Fibroblast of the aortic adventitia (primary cell): ENCODE results near the gene OR2L5. TPM values are rescaled to one million over a fixed set of nuclear protein-coding genes. Genes with fewer than 3 reads are reported as not detected.

ENCODE experiments used
- DNase-seq: peaks from one replicate; pipeline ENCODE4 v3.0.0-alpha.2; 2010; ENCODE audit warnings: low read depth
- H3K4me3 ChIP-seq: 2 replicates; pipeline ENCODE4 v1.5.1; 2011; ENCODE audit warnings: low read depth, mild to moderate bottlenecking, control low read depth, low read length, moderate library complexity
- CTCF ChIP-seq: IDR thresholded peaks from 2 replicates; pipeline ENCODE4 v1.5.1; 2011; ENCODE audit warnings: mild to moderate bottlenecking, low read length, control low read depth, inconsistent platforms; ENCODE audit not compliant: insufficient read depth
- total RNA-seq: library from RNA; depleted of rRNA; stranded (reverse); fragments of >200 nt; gene quantifications from 2 replicates; pipeline ENCODE4 v1.2.3, GENCODE V29; 2012; ENCODE audit warnings: low replicate concordance

OR2L5 gene
- total RNA-seq, 1 donor: under 0.01 TPM

- TF ChIP-seq CTCF: no peak
- H3K4me3 ChIP-seq: no peak overlapping the region
- DNase-seq: no peak
Observed at GRCh38 chr1:248007778-248008177, 5.7 kb upstream of the OR2L5 start.

- TF ChIP-seq CTCF: no peak
- no peak for DNase-seq
- H3K4me3 ChIP-seq: no peak overlapping the region
Observed at GRCh38 chr1:248009681-248010080, 3.8 kb upstream of the OR2L5 start.

GRCh38 chr1:248015803-248016202, 2.3 kb downstream of the OR2L5 start:
- DNase-seq: no peak
- TF ChIP-seq CTCF: no peak
- no peak overlapping the region for H3K4me3 ChIP-seq

- no peak for TF ChIP-seq CTCF
- H3K4me3 ChIP-seq: no peak within 1 kb of the TSS
- DNase-seq: no peak
Observed at GRCh38 chr1:248029770-248030169, 16.3 kb downstream of the OR2L5 start, which contains the start of gene OR2L2. TSS of gene OR2L2 (plus strand) at chr1:248030070. CDS start at chr1:248038268, 8,198 bp downstream.

GRCh38 chr1:248045209-248045608, 31.7 kb downstream of the OR2L5 start:
- no peak for DNase-seq
- TF ChIP-seq CTCF: no peak
- H3K4me3 ChIP-seq: no peak overlapping the region

GRCh38 chr1:248046536-248046935, 33.1 kb downstream of the OR2L5 start, which contains the start of gene OR2L3:
TSS of gene OR2L3 (plus strand) at chr1:248046836. CDS start at chr1:248060682, 13,846 bp downstream.
- no peak within 1 kb of the TSS for H3K4me3 ChIP-seq
- no peak for DNase-seq
- TF ChIP-seq CTCF: no peak

GRCh38 chr1:248047008-248047407, 33.5 kb downstream of the OR2L5 start:
- no peak overlapping the region for H3K4me3 ChIP-seq
- no peak for DNase-seq
- TF ChIP-seq CTCF: no peak
